GDM1 (cell line): ENCODE data around the gene TRNP1.
A peak's percentile ranks its signal among the peaks of the same experiment; 100 is the strongest.
"Not testable (repeated sequence)": the region's sequence is repeated elsewhere in the genome, so short reads cannot be mapped to it uniquely, and the experiment has no call there.

Source experiments
- DNase-seq: peaks from one replicate; lab custom pipeline; 2025; lab: John Stamatoyannopoulos, UW

The TRNP1 gene

GRCh38 chr1:26972821-26973220 lies 20.7 kb upstream of the TRNP1 start:
- no peak for DNase-seq

- DNase-seq: no peak
Observed at GRCh38 chr1:26976621-26977510, 16.6 kb upstream of the TRNP1 start.

- DNase-seq: peak; percentile 42
Observed at GRCh38 chr1:26978901-26979300, 14.6 kb upstream of the TRNP1 start.

GRCh38 chr1:26981146-26981846 lies 12.2 kb upstream of the TRNP1 start:
- DNase-seq: no peak

DNA sequence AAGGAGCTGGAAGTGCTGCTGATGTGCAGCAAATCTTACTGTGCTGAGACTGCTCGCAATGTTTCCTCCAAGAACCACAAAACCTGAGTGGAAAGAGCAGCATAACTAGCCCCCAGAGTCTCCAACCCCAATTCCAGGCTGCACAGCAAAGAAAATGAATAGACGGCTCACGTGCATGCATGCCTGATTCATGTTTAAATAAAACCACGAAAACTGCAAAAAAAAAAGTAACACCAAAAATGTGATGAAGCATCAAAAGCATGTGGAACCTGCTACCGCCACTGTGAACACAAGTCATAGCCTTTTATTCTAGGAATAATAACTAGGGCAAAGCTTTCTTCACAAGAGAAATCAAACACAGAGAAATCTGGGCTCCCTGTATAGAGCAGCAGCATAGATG lies 9.6 kb upstream of the TRNP1 start:
- no peak for DNase-seq

- no peak for DNase-seq
Observed at GRCh38 chr1:26984291-26984690, 9.2 kb upstream of the TRNP1 start.

- no peak for DNase-seq
Observed at GRCh38 chr1:26986658-26987057, 6.8 kb upstream of the TRNP1 start.

GRCh38 chr1:26989403-26990109 lies 3.9 kb upstream of the TRNP1 start:
- not testable (repeated sequence) for DNase-seq

- DNase-seq: peak; percentile 51
Observed at GRCh38 chr1:26991310-26992116, 2.0 kb upstream of the TRNP1 start.

GRCh38 chr1:26994020-26994786 lies 711 bp downstream of the TRNP1 start:
- no peak for DNase-seq

DNA sequence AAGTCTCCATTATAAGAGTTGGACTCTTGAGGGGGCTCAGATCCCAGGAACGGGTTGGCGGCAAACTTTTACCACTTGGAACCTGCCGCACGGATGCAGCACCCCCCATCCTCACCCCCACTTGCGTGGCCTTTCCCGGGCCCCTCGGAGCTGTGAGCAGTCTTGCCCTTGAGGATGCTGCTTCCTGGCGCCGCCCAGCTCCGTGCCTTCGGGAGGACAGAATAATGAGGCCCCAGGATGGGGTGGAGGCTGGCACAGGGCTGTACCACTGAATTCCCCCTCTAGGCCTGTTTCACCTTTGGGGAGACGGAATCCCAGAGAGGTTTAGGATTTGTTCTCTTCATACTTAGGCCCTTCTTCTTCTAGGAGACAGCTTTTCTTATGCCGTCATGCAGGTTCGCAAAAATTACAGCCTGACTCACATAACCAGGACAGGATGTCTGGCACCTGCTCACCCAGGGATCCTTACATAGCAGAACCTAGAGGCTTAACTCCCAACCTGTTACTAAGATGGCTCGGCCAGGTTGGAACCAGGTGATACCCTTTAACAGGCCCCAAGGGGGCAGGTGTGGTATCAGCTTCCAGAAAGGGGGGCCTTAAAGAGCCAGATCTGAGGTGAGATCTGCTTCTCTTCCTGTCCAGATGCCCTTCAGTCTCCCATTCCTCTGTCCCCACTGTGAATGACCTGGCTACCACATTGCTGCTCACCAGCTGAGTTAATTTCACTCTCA lies 1.5 kb downstream of the TRNP1 start:
- no peak for DNase-seq

DNA sequence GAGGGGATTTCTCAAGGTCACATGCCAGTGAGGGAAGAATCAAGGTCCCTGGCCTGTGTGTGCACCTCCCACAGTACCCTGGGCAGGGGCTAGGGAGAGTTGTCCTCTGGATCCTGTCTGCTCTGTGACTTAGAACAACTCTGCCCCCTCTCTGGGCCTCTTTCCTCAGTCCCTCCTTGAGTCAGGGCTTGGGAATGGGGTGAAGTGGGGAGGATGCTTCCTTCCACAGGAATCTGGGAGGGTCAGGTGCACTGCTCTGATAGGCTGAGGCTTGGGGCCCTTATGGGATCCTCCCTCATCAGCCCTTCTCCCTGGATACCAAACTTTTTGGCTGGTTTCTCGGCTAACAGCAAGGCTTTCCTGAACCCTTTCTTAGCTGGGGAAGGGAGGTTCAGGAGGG lies 2.5 kb downstream of the TRNP1 start:
- DNase-seq: no peak

GRCh38 chr1:26996665-26997064 lies 3.2 kb downstream of the TRNP1 start:
- DNase-seq: no peak

DNA sequence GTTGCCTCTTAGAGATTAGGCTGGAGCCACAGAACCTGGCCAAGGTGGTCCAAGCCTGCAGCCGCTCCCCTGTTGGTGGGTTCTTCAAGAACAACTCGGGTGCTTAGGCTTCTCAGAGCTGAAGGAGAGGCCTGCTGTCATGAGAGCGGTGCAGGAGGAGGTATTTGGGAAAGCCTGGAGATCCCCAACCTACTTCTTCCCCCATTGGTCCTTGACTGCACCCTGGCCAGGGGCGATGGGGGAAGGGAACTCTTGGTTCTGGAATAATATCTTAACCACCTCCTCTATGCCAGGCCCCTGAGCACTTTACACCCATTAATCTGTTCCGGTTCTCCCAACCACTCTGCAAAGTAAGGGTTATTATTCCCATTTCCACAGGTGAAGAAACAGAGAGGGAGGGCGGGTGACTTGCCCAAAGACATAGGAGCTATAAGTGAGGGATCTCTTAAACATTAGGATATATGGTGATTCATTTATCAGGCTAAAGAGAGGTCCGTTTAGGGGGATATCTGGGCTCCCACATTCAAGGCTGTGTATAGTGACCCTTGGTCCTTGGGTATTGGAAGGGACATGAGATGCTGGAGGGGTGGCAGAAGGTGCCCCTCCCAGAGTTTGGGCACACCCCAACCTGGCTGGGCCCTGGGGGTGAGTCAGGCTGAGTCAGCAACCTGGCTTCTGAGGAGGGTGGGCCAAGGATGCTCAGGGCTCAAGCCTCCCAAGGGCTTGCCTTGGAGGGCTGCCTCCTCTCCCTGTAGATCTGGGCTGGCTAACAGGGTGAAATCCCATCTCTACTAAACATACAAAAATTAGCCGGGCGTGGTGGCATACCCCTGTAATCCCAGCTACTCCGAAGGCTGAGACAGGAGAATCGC lies 5.2 kb downstream of the TRNP1 start:
- no peak for DNase-seq

GRCh38 chr1:26999440-26999987 lies 6.0 kb downstream of the TRNP1 start:
- DNase-seq: no peak

DNA sequence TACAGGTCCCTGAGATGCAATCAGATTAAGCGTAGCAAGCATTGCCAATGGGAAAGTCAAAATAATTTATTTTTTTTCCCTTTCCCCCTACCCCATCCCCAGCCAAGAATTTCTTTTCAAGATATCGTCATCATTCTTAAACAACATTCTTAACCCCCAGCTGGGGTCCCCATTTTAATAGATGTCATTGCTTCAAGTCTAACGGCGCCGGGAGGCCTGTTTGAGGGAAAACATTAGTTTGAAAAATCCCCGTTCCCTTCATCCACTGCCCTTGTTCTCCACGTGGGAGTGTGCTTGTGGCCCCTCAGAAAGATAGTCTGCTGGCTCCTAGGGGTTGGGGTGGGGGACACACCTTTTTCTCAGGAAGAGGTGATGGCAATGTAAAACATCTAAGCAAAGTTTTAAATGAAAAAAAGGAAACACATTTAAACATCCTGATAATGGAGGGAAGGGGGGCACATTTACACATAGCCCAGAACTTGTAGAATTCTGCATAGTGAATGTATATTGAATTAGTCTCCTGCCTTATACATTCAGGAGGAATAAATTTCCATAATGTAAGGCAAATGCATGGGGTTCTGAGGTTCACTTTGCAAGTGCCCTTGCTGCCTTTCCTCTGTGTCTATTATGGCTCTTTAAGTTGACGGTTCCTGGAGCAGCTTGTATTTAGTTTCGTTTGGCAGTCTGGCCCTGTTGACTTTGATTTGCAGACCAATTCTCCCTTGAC lies 6.8 kb downstream of the TRNP1 start:
- DNase-seq: no peak

GRCh38 chr1:27000817-27001460 lies 7.4 kb downstream of the TRNP1 start:
- no peak for DNase-seq
